Thyroid gland (tissue), 4 donors: ENCODE data around the gene CASP9. TPM values are rescaled to one million over a fixed set of nuclear protein-coding genes. Genes with fewer than 3 reads are reported as not detected.

Source experiments
- DNase-seq, 2 donors: peaks; one replicate each; pipeline ENCODE4 v3.0.0-alpha.2; 2019
- H3K27ac ChIP-seq, 3 donors: fragments of 200-600 bp; sonication (generic); 1 replicate in 2 of 3; 2 replicates in 1 of 3; pipeline ENCODE4 v1.5.1; 2016 to 2019; ENCODE audit warnings: mild to moderate bottlenecking in 1 of 3, moderate library complexity in 1 of 3
- H3K27me3 ChIP-seq: fragments of 200-600 bp; sonication (generic); one replicate; pipeline ENCODE4 v1.5.1; 2019
- H3K36me3 ChIP-seq, 2 donors: fragments of 200-600 bp; sonication (generic); one replicate each; pipeline ENCODE4 v1.5.1; 2016 to 2019
- H3K4me1 ChIP-seq, 2 donors: fragments of 200-600 bp; sonication (generic); one replicate each; pipeline ENCODE4 v1.5.1; 2017 to 2019
- H3K4me3 ChIP-seq, 3 donors: fragments of 200-600 bp; sonication (generic); replicated peaks in 1 of 3; 1 replicate in 2 of 3; 2 replicates in 1 of 3; pipeline ENCODE4 v1.5.1; 2016; ENCODE audit warnings: mild to moderate bottlenecking in 1 of 3
- H3K9me3 ChIP-seq: fragments of 200-600 bp; sonication (generic); one replicate; pipeline ENCODE4 v1.5.1; 2017
- POLR2A ChIP-seq, 2 donors: fragments of 450-650 bp; IDR thresholded peaks; one replicate each; pipeline ENCODE4 v1.6.1; 2017; ENCODE audit warnings: antibody characterized with exemption in 2 of 2, mild to moderate bottlenecking in 2 of 2, moderate library complexity in 1 of 2
- WGBS, 2 donors: methylation state at CpG; one replicate each; pipeline ENCODE4 v1.1.5; 2017; 5-methylcytosine and 5-hydroxymethylcytosine counted together
- intact Hi-C: fragments of 100-400 bp; cut with DNase I; formaldehyde crosslinking; loops from one replicate; pipeline ENCODE4 v1.15.1; 2023
- total RNA-seq, 4 donors: library from RNA; depleted of rRNA; stranded (reverse); fragments of >200 nt; gene quantifications; one replicate each; pipeline ENCODE4 v1.2.3, GENCODE V29; 2016
- TF ChIP-seq, protein P1 (sequence below), 6 experiments: fragments of 200-600 bp in 3 of 6; fragments of 450-650 bp in 3 of 6; sonication (generic) in 3 of 6; IDR thresholded peaks; one replicate each; pipeline ENCODE4 v1.5.1; 2016 to 2019; ENCODE audit warnings: antibody characterized with exemption in 6 of 6, mild to moderate bottlenecking in 2 of 6, inconsistent platforms in 1 of 6, moderate library complexity in 1 of 6

CASP9 gene
- total RNA-seq, 4 donors from 2014 or later, result 16.9 to 29.8 (median 20.6) TPM

GRCh38 chr1:15526490-15527339 lies 2.7 kb upstream of the CASP9 start, which contains the start of gene DNAJC16:
Gene DNAJC16, plus strand, starts transcription at chr1:15526848. Its CDS starts 2,258 bp downstream, at chr1:15529106.
- H3K36me3 ChIP-seq, result peaks cover 0 to 4% of the 10 kb centered on the region in 2 donors
- peak in 1 of 2 donors; percentile 84 for TF ChIP-seq POLR2A (IDR thresholded peaks at IDR 0.05)
- TF ChIP-seq, protein P1, sequence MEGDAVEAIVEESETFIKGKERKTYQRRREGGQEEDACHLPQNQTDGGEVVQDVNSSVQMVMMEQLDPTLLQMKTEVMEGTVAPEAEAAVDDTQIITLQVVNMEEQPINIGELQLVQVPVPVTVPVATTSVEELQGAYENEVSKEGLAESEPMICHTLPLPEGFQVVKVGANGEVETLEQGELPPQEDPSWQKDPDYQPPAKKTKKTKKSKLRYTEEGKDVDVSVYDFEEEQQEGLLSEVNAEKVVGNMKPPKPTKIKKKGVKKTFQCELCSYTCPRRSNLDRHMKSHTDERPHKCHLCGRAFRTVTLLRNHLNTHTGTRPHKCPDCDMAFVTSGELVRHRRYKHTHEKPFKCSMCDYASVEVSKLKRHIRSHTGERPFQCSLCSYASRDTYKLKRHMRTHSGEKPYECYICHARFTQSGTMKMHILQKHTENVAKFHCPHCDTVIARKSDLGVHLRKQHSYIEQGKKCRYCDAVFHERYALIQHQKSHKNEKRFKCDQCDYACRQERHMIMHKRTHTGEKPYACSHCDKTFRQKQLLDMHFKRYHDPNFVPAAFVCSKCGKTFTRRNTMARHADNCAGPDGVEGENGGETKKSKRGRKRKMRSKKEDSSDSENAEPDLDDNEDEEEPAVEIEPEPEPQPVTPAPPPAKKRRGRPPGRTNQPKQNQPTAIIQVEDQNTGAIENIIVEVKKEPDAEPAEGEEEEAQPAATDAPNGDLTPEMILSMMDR (IDR thresholded peaks at IDR 0.05), result peak in 3 of 6 experiments; percentile 9 to 20 (median 18)
- H3K27ac ChIP-seq, result peak within 1 kb of the TSS; percentile 92 to 98 (median 94)
- H3K27me3 ChIP-seq, result no peaks in the 10 kb centered on the region
- peaks cover 28% of the 10 kb centered on the region in 2 donors for H3K4me1 ChIP-seq
- no peaks in the 10 kb centered on the region for H3K9me3 ChIP-seq
- WGBS, 2 donors, result 0% methylated on average over 12 to 36 of the region's 65 CpGs
- intact Hi-C loops, result no loop called here
- H3K4me3 ChIP-seq, result peak within 1 kb of the TSS; percentile 72 to 100 (median 82)
- DNase-seq, result peak; percentile 99

DNA sequence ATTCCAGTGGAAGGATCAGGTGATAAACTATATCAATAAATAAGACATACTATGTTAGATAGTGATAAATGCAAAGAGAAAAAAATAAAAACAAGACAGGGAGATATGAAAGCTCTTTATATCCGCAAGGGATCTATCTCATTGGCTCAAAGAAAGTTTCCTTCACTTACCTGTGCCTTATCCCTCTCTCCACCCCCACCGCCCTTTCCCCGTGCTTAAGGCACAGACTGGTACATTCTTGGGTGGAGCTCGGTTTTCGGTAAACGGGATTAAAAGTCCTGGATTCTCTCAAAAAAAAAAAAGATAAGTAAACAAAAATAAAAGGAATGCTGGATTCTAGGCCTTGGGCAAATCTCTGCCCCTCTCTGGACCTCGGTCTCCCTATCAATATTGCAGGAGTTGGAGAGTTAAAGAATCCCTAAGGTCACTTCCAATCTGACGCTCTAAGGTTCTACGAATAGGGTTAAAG lies 2.0 kb upstream of the CASP9 start:
- peak overlapping the region; percentile 92 to 98 (median 94) for H3K27ac ChIP-seq
- H3K36me3 ChIP-seq, result peaks cover 0 to 4% of the 10 kb centered on the region in 2 donors
- WGBS, 2 donors, result 7 to 9% methylated on average over 9 of the region's 9 CpGs
- H3K27me3 ChIP-seq, result no peaks in the 10 kb centered on the region
- no peaks in the 10 kb centered on the region for H3K9me3 ChIP-seq
- TF ChIP-seq, protein P1 (IDR thresholded peaks at IDR 0.05), result no peak
- TF ChIP-seq POLR2A (IDR thresholded peaks at IDR 0.05), result no peak
- intact Hi-C loops, result no loop called here
- H3K4me1 ChIP-seq, result peaks cover 28 to 35% of the 10 kb centered on the region in 2 donors
- peak overlapping the region in 2 of 3 donors; percentile 13 to 46 for H3K4me3 ChIP-seq
- DNase-seq, result peak; percentile 51 to 61

DNA sequence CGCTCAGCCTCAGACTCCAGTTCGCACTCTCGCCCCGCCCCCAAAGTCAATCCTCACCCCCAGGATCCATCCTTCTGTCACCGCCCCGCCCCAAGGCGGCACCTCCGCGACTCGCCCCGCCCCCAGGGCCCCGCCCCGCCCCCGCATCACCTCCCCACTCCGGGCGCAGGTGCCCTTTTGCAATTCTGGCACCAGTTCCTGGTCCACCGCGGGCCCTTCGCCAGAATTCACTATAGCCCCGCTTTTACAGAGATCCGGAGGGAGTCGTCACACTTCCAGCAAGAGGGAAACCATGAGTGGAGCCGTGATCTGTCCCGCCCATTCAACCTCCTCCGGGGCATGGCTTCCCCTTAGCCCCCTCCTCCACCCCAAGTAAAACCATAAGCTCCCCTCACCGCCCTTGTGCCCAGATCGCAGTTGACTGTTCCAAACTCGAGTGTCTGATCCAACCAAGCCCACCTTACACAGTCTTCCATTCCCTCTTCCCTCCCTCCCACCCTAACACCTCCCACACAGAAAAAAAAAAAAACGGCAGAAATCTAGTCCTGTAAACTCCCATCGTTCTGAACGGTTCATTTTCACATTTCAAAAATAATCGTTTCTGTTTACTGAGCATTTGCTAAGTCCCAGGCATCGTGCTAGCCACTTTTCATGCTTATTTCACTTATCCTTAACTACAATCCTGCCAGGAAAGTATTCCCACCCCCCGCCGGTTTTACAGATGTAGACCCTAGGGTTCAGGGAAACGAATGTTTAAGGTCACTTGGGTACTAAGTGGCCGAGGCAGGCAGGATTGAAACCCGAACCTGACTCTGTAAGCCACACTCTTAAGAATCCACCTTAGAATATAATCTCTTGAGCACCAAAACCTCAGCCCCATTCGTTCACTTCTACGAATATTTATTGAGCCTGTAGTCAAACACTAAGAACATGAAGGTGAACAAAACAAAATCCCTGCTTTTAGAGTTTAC lies 1.3 kb upstream of the CASP9 start:
- intact Hi-C loops, result no loop called here
- no peaks in the 10 kb centered on the region for H3K9me3 ChIP-seq
- peaks cover 28 to 35% of the 10 kb centered on the region in 2 donors for H3K4me1 ChIP-seq
- H3K27ac ChIP-seq, result peak overlapping the region; percentile 92 to 98 (median 94)
- H3K27me3 ChIP-seq, result no peaks in the 10 kb centered on the region
- peak; percentile 99 to 100 for DNase-seq
- 2% methylated on average over 22 to 38 of the region's 40 CpGs for WGBS, 2 donors
- peaks cover 0 to 2% of the 10 kb centered on the region in 2 donors for H3K36me3 ChIP-seq
- peak overlapping the region in 2 of 3 donors; percentile 43 to 46 for H3K4me3 ChIP-seq
- peak in 1 of 2 donors; percentile 51 for TF ChIP-seq POLR2A (IDR thresholded peaks at IDR 0.05)
- TF ChIP-seq, protein P1 (IDR thresholded peaks at IDR 0.05), result no peak

DNA sequence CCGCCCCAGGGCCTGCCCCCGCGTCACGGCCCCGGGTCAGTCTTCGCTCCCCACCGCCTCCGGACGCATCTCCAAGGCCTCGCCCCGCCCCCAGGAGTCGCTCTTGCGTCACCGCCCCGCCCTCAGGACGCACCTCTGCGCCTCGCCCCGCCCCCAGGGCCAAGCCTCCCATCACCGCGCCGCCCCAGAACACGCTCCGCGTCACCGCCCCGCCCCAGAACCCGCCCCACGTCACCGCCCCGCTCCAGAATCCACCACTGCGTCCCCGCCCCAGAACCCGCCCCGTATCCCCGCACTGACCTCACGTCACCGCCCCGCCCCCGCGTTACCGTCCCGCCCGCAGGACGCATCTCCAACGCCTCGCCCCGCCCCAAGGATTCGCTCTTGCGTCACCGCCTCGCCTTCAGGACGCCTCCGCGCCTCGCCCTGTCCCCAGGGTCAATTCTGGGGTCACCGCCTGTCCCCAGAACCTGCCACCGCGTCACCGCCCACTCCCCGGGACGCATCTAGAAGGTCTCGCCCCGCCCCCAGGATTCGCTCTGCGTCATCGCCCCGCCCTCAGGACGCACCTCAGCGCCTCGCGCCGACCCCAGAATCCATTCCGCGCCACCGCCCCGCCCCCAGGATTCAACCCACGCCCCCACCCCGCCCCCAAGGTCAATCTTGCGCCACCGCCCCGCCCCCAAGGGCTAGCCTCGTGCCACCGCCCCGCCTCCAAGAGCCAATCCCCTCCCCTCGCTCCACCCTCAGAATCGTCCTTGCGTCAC lies 451 bp upstream of the CASP9 start:
- intact Hi-C loops, result no loop called here
- DNase-seq, result peak; percentile 100
- WGBS, 2 donors, result 0 to 4% methylated on average over 2 to 11 of the region's 88 CpGs
- Histone ChIP-seq H3K27me3 (no peaks in the 10 kb centered on the region), H3K4me3 (peak overlapping the region in 1 of 3 donors; percentile 65), H3K27ac (peak overlapping the region; percentile 94 to 99 (median 98)), H3K9me3 (no peaks in the 10 kb centered on the region), H3K4me1 (peaks cover 28 to 35% of the 10 kb centered on the region in 2 donors), H3K36me3 (no peaks in the 10 kb centered on the region)
- TF ChIP-seq, protein P1 (IDR thresholded peaks at IDR 0.05), result no peak
- TF ChIP-seq POLR2A (IDR thresholded peaks at IDR 0.05), result peak in 1 of 2 donors; percentile 2
